ENCODE results near the gene WDR70.

WDR70 gene

GRCh38 chr5:37716405-37716804, 337.3 kb downstream of the WDR70 start:
- POLR2A ChIA-PET = no interaction called here
- TF ChIP-seq ARNT (IDR thresholded peaks at IDR 0.05) = no peak
- no peak for TF ChIP-seq PKNOX1 (IDR thresholded peaks at IDR 0.05)
- no peak for TF ChIP-seq FOXA1 (IDR thresholded peaks at IDR 0.05)
- no peak for TF ChIP-seq LEF1 (IDR thresholded peaks at IDR 0.05; ENCODE audit: borderline replicate concordance)
- CTCF ChIA-PET = interaction anchor here (0.5 kb wide), 1 partner anchor 157 kb away, joined by 3 read pairs; no protein-coding TSS in a partner anchor

GRCh38 chr5:37717276-37717612, 338.1 kb downstream of the WDR70 start:
- ChIA-PET CTCF (interaction anchor here (0.6 kb wide), 2 partner anchors 21 to 540 kb away, joined by 3 to 4 read pairs; no protein-coding TSS in a partner anchor), POLR2A (no interaction called here)
- DNase-seq (ENCODE audit: extremely low spot score) = no peak
- TF ChIP-seq ZNF384 (IDR thresholded peaks at IDR 0.05) (no peak), ARNT (IDR thresholded peaks at IDR 0.05) (no peak), ELF4 (IDR thresholded peaks at IDR 0.05) (no peak), HDGF (IDR thresholded peaks at IDR 0.05; ENCODE audit: borderline replicate concordance) (no peak), CTBP1 (IDR thresholded peaks at IDR 0.05; ENCODE audit: borderline replicate concordance) (no peak), BHLHE40 (IDR thresholded peaks at IDR 0.05; ENCODE audit: borderline replicate concordance) (no peak), SP1 (IDR thresholded peaks at IDR 0.05) (no peak), PKNOX1 (IDR thresholded peaks at IDR 0.05) (no peak), LEF1 (IDR thresholded peaks at IDR 0.05; ENCODE audit: borderline replicate concordance) (no peak), FOXA1 (IDR thresholded peaks at IDR 0.05) (no peak), FOXK2 (IDR thresholded peaks at IDR 0.05) (no peak), SUZ12 (IDR thresholded peaks at IDR 0.05) (no peak), L3MBTL2 (conservative IDR thresholded peaks at IDR 0.05) (no peak), FOXM1 (IDR thresholded peaks at IDR 0.05; ENCODE audit: borderline replicate concordance) (no peak), NFRKB (IDR thresholded peaks at IDR 0.05) (no peak), TARDBP (IDR thresholded peaks at IDR 0.05) (no peak)

More at GRCh38 chr5:37716405-37716804, 337.3 kb downstream of the WDR70 start:
- no peak for DNase-seq (ENCODE audit: extremely low spot score)

GRCh38 chr5:37717613-37718431, 338.7 kb downstream of the WDR70 start:
- ChIA-PET POLR2A (no interaction called here), CTCF (interaction anchor here (0.6 kb wide), 2 partner anchors 22 to 539 kb away, joined by 3 to 4 read pairs; no protein-coding TSS in a partner anchor)
- TF ChIP-seq FOXA1 (IDR thresholded peaks at IDR 0.05) (no peak), PKNOX1 (IDR thresholded peaks at IDR 0.05) (peak; percentile 54), LEF1 (IDR thresholded peaks at IDR 0.05; ENCODE audit: borderline replicate concordance) (no peak), ELF4 (IDR thresholded peaks at IDR 0.05) (no peak), HDGF (IDR thresholded peaks at IDR 0.05; ENCODE audit: borderline replicate concordance) (no peak), SUZ12 (IDR thresholded peaks at IDR 0.05) (no peak), FOXK2 (IDR thresholded peaks at IDR 0.05) (no peak), ZNF384 (IDR thresholded peaks at IDR 0.05) (no peak)
- peak; percentile 76 for DNase-seq (ENCODE audit: extremely low spot score)

GRCh38 chr5:37720550-37720952, 341.4 kb downstream of the WDR70 start:
- TF ChIP-seq NFRKB (IDR thresholded peaks at IDR 0.05) = no peak
- no peak for TF ChIP-seq BHLHE40 (IDR thresholded peaks at IDR 0.05; ENCODE audit: borderline replicate concordance)
- TF ChIP-seq TARDBP (IDR thresholded peaks at IDR 0.05) = no peak
- TF ChIP-seq FOXM1 (IDR thresholded peaks at IDR 0.05; ENCODE audit: borderline replicate concordance) = no peak
- no peak for TF ChIP-seq ELF4 (IDR thresholded peaks at IDR 0.05)
- TF ChIP-seq FOXA1 (IDR thresholded peaks at IDR 0.05) = no peak
- no peak for TF ChIP-seq PKNOX1 (IDR thresholded peaks at IDR 0.05)
- no peak for TF ChIP-seq HDGF (IDR thresholded peaks at IDR 0.05; ENCODE audit: borderline replicate concordance)
- TF ChIP-seq LEF1 (IDR thresholded peaks at IDR 0.05; ENCODE audit: borderline replicate concordance) = no peak
- no peak for TF ChIP-seq L3MBTL2 (conservative IDR thresholded peaks at IDR 0.05)
- no peak for TF ChIP-seq SUZ12 (IDR thresholded peaks at IDR 0.05)
- TF ChIP-seq ARNT (IDR thresholded peaks at IDR 0.05) = no peak

GRCh38 chr5:37721447-37721871, 342.3 kb downstream of the WDR70 start:
- no peak for TF ChIP-seq ELF4 (IDR thresholded peaks at IDR 0.05)
- TF ChIP-seq SP1 (IDR thresholded peaks at IDR 0.05) = no peak
- TF ChIP-seq SUZ12 (IDR thresholded peaks at IDR 0.05) = no peak
- no peak for TF ChIP-seq FOXA1 (IDR thresholded peaks at IDR 0.05)
- TF ChIP-seq PKNOX1 (IDR thresholded peaks at IDR 0.05) = no peak
- no peak for TF ChIP-seq CTBP1 (IDR thresholded peaks at IDR 0.05; ENCODE audit: borderline replicate concordance)
- TF ChIP-seq TARDBP (IDR thresholded peaks at IDR 0.05) = no peak
- TF ChIP-seq LEF1 (IDR thresholded peaks at IDR 0.05; ENCODE audit: borderline replicate concordance) = no peak
- TF ChIP-seq FOXK2 (IDR thresholded peaks at IDR 0.05) = no peak
- TF ChIP-seq ZNF384 (IDR thresholded peaks at IDR 0.05) = no peak
- no peak for TF ChIP-seq HDGF (IDR thresholded peaks at IDR 0.05; ENCODE audit: borderline replicate concordance)
- no peak for TF ChIP-seq BHLHE40 (IDR thresholded peaks at IDR 0.05; ENCODE audit: borderline replicate concordance)
- no peak for TF ChIP-seq L3MBTL2 (conservative IDR thresholded peaks at IDR 0.05)
- no peak for TF ChIP-seq ARNT (IDR thresholded peaks at IDR 0.05)
- no peak for TF ChIP-seq NFRKB (IDR thresholded peaks at IDR 0.05)
- no peak for TF ChIP-seq FOXM1 (IDR thresholded peaks at IDR 0.05; ENCODE audit: borderline replicate concordance)
- ChIA-PET POLR2A (no interaction called here), CTCF (no interaction called here)
- no peak for DNase-seq (ENCODE audit: extremely low spot score)

More at GRCh38 chr5:37720550-37720952, 341.4 kb downstream of the WDR70 start:
- POLR2A ChIA-PET = interaction anchor here (0.7 kb wide), 1 partner anchor 350 kb away, joined by 3 read pairs; the partner anchor contains the start of gene NUP155
- no peak for DNase-seq (ENCODE audit: extremely low spot score)
- CTCF ChIA-PET = no interaction called here

Data from HEK293T (cell line).